ENCODE measurements around the gene ATP6V1A.
A peak's percentile ranks its signal among the peaks of the same experiment; 100 is the strongest.

ATP6V1A gene

DNA sequence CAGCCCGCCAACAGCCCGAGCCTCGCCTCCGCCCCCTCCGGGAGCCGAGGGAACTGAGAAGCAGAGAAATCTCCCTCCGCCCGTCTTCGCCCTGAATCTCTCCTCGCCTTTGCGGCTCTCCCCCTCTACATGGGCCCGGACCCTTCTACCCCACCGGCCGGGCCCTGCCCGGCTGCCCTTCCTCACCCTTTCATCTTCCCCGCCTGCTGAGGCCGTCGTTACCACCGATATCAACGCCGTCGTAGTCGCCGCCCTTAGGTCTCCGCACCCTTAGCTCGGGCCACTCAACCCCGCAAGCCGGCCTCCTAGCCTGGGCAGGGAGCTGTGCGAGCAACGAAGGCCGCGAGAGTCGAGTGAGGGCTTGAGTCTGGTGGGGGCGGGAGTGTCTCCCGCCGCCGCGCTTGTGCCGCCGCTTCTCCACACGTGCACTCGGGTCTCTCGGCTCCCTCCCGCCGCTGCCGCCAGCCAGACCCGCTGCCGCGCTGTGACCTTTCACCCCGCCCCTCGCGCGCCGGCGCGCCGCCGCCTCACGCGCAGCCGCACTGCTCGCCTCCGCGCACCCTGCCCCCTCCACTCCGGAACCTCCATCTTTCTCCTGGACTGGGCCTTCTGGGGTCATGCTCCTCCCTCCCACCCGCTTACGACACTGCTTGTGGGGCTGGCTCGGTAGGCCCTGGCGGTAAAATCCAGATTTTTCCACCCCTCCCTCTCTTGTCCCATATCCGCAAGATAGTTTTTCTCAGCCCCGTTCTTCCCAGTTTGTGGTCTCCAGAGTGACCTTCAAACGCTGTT lies 883 bp upstream of the ATP6V1A start, which contains the start of gene NAA50:
TSS of gene NAA50 (minus strand) at position 494 of the 792 bp plus-strand sequence. CDS start at position 194, 300 bp downstream.
- TF ChIP-seq, protein P1, sequence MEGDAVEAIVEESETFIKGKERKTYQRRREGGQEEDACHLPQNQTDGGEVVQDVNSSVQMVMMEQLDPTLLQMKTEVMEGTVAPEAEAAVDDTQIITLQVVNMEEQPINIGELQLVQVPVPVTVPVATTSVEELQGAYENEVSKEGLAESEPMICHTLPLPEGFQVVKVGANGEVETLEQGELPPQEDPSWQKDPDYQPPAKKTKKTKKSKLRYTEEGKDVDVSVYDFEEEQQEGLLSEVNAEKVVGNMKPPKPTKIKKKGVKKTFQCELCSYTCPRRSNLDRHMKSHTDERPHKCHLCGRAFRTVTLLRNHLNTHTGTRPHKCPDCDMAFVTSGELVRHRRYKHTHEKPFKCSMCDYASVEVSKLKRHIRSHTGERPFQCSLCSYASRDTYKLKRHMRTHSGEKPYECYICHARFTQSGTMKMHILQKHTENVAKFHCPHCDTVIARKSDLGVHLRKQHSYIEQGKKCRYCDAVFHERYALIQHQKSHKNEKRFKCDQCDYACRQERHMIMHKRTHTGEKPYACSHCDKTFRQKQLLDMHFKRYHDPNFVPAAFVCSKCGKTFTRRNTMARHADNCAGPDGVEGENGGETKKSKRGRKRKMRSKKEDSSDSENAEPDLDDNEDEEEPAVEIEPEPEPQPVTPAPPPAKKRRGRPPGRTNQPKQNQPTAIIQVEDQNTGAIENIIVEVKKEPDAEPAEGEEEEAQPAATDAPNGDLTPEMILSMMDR (conservative IDR thresholded peaks at IDR 0.05; ENCODE audit: low read depth, low read length) = peak; percentile 52
- DNase-seq (ENCODE audit: low read depth) = no peak
- peak within 1 kb of the TSS; percentile 99 for H3K4me3 ChIP-seq (ENCODE audit: low read length)

DNA sequence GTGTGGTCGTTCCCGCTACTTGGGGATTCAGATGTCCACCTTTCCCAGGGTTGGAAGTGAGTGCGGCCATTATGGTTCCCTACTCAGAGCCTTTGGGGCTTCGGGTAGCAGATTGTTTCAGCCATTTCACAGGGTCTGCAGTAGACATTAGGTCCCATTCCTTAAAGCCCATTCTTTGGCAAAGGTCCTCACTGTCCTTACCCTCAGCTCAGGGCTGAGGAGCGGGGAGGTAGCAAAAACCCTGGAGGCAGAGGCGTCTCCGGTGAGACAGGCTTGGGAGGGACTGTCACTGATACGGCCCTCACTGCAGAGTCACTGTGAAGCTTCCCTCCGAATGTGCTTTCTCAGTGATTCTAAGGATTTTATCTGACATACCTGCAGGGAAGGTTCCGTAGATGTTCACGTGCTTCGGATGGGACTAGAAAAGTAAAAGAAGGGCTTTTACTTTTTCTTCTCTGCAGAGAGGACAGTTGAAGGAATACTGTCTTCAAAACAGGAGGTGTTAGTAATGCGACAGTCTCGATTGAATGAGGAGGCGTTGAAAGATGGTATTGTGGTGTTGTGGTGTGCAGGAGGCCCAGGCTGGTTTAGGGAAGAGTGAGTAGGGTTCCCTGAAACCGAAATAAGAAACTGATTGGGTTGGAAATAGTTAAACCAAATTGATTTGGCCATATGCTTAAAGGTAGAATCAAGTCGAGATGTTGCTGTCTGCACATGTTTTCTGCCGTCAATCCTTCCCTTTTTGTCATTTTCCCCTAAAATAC lies 630 bp downstream of the ATP6V1A start:
- no peak for DNase-seq (ENCODE audit: low read depth)
- TF ChIP-seq, protein P1 (conservative IDR thresholded peaks at IDR 0.05; ENCODE audit: low read depth, low read length) = no peak
- H3K4me3 ChIP-seq (ENCODE audit: low read length) = peak overlapping the region; percentile 99

DNA sequence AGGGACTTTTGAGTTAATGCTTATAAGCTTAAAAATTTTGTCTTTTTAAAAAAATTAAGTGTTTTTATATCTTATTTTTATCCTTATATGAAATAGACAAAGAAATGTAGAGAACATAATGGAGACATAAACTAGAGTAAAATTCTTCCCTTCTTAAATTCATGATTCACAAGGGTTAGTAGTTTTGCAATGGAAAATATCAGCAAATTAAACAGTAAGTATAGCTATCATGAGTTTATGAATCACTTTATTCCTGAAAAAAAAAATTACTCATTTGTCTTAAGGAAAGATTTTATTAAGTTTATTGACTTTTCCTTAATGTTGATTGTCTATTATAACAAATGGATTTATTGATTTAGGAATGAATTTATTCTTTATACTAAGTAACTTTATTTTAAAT lies 4.3 kb downstream of the ATP6V1A start:
- no peak overlapping the region for H3K4me3 ChIP-seq (ENCODE audit: low read length)
- TF ChIP-seq, protein P1 (conservative IDR thresholded peaks at IDR 0.05; ENCODE audit: low read depth, low read length) = no peak
- DNase-seq (ENCODE audit: low read depth) = no peak

DNA sequence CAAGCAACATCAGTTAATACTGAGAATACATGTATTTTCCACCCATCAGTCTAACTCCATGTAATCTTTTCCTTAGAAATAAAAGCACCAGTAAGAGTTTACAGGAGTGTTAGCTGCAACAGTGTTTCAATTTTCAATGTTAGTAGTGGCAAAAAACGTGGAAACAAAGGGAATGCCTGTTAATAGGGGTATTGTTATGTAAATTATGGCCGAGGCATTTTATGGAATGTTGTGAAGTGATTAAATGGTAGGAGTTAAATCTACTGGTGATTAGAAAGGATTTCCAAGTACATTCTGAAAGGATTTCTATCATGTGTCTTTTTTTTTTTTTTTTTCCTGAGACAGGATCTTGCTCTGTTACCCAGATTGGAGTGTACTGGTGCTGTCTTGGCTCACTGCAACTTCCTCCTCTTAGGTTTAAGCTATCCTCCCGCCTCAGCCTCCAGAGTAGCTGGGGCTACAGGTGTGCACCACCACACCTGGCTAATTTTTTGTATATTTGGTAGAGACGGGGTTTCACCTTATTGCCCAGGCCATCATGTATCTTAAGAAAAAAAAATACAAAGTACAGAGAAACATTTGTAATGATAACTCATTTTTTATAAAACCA lies 6.6 kb downstream of the ATP6V1A start:
- H3K4me3 ChIP-seq (ENCODE audit: low read length) = no peak overlapping the region
- DNase-seq (ENCODE audit: low read depth) = no peak
- TF ChIP-seq, protein P1 (conservative IDR thresholded peaks at IDR 0.05; ENCODE audit: low read depth, low read length) = no peak

DNA sequence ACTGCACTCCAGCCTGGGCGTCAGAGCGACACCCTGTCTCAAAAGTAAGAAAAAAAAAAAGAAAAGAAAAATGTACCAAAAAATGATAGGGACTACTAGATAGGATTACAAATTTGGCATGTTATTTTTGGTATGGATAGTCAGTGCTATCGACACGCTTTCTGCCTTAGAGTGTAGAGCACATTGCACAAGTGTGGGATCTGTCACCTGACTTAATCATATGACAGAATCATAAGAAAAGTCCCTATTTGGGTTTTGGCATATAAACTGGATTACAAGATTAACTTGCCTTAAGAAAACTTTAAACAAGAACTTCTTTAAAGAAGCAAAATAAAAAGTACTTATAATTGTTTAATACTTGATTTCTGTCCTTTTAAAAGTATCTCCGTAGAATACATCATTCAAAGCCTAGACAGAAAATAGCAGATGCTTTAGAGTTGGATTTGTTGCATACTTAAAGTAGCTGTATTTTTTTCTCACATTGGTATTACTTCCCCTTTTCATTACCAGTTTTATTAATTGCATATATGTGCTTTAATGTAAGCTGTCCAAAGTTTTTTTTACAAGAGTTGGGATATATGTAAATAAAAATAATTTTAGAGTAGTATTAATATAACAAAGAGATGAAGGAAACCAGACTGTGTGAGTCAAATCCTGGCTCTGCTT lies 7.8 kb downstream of the ATP6V1A start:
- H3K4me3 ChIP-seq (ENCODE audit: low read length) = no peak overlapping the region
- TF ChIP-seq, protein P1 (conservative IDR thresholded peaks at IDR 0.05; ENCODE audit: low read depth, low read length) = no peak
- no peak for DNase-seq (ENCODE audit: low read depth)

GRCh38 chr3:113758389-113759024 lies 11.7 kb downstream of the ATP6V1A start:
- DNase-seq (ENCODE audit: low read depth) = no peak
- TF ChIP-seq, protein P1 (conservative IDR thresholded peaks at IDR 0.05; ENCODE audit: low read depth, low read length) = no peak
- H3K4me3 ChIP-seq (ENCODE audit: low read length) = no peak overlapping the region

Data from retinal pigment epithelial cell (primary cell).